Measurements from ENCODE around the gene SLC27A3. TPM values are rescaled to one million over a fixed set of nuclear protein-coding genes. Genes with fewer than 3 reads are reported as not detected.

The SLC27A3 gene, protein sequence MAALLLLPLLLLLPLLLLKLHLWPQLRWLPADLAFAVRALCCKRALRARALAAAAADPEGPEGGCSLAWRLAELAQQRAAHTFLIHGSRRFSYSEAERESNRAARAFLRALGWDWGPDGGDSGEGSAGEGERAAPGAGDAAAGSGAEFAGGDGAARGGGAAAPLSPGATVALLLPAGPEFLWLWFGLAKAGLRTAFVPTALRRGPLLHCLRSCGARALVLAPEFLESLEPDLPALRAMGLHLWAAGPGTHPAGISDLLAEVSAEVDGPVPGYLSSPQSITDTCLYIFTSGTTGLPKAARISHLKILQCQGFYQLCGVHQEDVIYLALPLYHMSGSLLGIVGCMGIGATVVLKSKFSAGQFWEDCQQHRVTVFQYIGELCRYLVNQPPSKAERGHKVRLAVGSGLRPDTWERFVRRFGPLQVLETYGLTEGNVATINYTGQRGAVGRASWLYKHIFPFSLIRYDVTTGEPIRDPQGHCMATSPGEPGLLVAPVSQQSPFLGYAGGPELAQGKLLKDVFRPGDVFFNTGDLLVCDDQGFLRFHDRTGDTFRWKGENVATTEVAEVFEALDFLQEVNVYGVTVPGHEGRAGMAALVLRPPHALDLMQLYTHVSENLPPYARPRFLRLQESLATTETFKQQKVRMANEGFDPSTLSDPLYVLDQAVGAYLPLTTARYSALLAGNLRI
- total RNA-seq = 10 to 100 TPM; 18.3 to 72.3 (median 39.6) TPM

DNA sequence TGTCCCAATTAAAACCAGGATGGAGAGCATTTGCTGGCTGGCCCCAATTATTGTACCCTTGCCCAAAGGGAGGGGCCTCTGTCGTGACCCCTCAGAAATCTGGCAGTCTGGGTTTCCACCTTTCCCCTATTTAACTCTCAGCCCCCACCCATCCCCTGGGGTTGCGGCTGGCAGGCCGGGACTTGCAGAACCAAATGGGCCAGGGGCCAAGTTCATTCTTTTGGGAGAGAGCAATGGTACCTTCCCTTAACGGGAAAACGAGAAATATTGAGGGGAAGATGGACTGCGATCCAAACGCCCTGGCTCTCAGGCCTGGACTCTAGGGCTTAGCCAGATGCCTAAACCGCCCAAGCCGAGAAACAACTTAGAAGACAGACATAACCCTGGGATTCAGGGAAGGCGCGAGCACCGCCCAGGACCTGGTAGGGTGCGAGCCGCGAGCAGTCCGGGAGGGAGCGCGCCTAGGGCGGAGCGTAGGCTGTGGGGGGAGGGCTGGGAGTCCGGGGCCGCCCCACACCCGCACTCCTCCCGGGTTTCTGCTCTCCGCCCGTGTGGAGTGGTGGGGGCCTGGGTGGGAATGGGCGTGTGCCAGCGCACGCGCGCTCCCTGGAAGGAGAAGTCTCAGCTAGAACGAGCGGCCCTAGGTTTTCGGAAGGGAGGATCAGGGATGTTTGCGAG, at the start of gene SLC27A3:
Gene SLC27A3, plus strand, starts transcription at position 628 of the 678 bp plus-strand sequence. CDS start 91 bp downstream, outside the sequence.
- WGBS = 2% methylated on average over 14 of the region's 35 CpGs
- Histone ChIP-seq H3K27ac (peak within 1 kb of the TSS; percentile 85), H3K9me3 (no peaks in the 10 kb centered on the region)

DNA sequence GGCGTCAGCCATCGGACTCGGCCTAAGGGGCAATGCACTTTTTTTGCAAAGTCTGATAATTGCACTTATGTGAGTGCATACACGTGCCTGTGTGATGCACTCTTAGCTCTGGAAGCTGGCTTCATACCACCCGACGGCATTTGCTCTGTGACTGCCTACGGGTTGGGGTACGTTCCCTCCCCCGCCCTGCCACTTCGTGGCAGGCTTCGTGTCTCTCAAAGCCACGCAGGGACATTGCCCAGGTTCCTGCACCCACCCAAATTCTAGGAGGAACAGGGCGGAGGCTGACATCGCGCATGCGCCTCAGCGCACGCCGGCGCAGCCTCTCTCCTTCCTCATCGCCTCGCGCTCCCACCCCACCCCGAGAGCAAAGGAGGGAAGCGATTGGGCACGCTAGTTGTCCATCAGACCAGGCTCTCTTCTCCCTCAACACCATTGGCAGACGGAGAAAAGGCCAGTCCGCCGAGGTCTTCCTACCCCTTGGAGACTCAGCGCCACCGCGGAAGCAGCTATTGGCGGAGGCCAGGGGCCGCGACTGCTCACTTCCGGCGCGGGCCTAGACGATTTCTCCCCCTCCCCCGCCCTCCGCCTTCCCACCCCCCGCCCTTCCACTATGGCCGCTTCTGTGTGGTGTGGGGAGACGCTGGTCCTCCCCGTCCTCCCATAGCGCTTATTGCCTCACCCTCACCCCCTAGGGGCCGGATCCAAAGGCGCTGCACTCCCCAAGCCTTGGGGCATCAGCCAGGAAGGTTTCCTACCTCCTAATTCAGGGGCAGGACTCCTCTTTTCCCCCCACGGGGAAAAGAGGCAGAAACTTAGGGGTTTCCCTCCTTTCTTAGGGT, 47.5 kb upstream of the SLC27A3 start, which contains the start of gene INTS3:
Gene INTS3, plus strand, starts transcription at position 588 of the 842 bp plus-strand sequence. CDS start 585 bp downstream, outside the sequence.
- Histone ChIP-seq H3K27me3 (no peaks in the 10 kb centered on the region), H3K36me3 (no peaks in the 10 kb centered on the region), H3K27ac (peak within 1 kb of the TSS; percentile 99), H3K4me3 (peak within 1 kb of the TSS; percentile 93), H3K9me3 (no peaks in the 10 kb centered on the region), H3K4me1 (peaks cover 30% of the 10 kb centered on the region)
- WGBS = 1% methylated on average over 42 of the region's 49 CpGs
- TF ChIP-seq EP300 (IDR thresholded peaks at IDR 0.05) = no peak
- TF ChIP-seq CTCF (IDR thresholded peaks at IDR 0.05) = no peak
- peak in 1 of 3 donors; percentile 40 for TF ChIP-seq POLR2AphosphoS5 (IDR thresholded peaks at IDR 0.05)
- TF ChIP-seq POLR2A (IDR thresholded peaks at IDR 0.05) = peak; percentile 20 to 21
- DNase-seq (ENCODE audit: low spot score in 2 of 2) = peak; percentile 99 to 100

More for the DNA sequence above, at the start of gene SLC27A3:
- peak within 1 kb of the TSS; percentile 67 for H3K4me3 ChIP-seq
- H3K36me3 ChIP-seq = peaks cover 35% of the 10 kb centered on the region
- peak in 1 of 3 donors; percentile 16 for TF ChIP-seq POLR2AphosphoS5 (IDR thresholded peaks at IDR 0.05)
- TF ChIP-seq EP300 (IDR thresholded peaks at IDR 0.05) = no peak
- no peaks in the 10 kb centered on the region for H3K27me3 ChIP-seq
- H3K4me1 ChIP-seq = peaks cover 75% of the 10 kb centered on the region
- peak; percentile 89 to 90 for DNase-seq (ENCODE audit: low spot score in 2 of 2)

- Histone ChIP-seq H3K27ac (peak overlapping the region; percentile 99), H3K4me1 (peaks cover 30% of the 10 kb centered on the region), H3K9me3 (no peaks in the 10 kb centered on the region), H3K36me3 (peaks cover under 1% of the 10 kb centered on the region), H3K4me3 (peak overlapping the region; percentile 93), H3K27me3 (no peaks in the 10 kb centered on the region)
- peak in 1 of 2 donors; percentile 74 for DNase-seq (ENCODE audit: low spot score in 2 of 2)
- WGBS = 1% methylated on average over 16 of the region's 19 CpGs
- TF ChIP-seq POLR2A (IDR thresholded peaks at IDR 0.05) (no peak), EP300 (IDR thresholded peaks at IDR 0.05) (no peak), CTCF (IDR thresholded peaks at IDR 0.05) (no peak), POLR2AphosphoS5 (IDR thresholded peaks at IDR 0.05) (no peak)
These were observed 46.7 kb upstream of the SLC27A3 start for GRCh38 chr1:153728305-153729066.

- peaks cover 3% of the 10 kb centered on the region for H3K36me3 ChIP-seq
- H3K27ac ChIP-seq = peak overlapping the region; percentile 29
- peaks cover 32% of the 10 kb centered on the region for H3K4me1 ChIP-seq
- TF ChIP-seq CTCF (IDR thresholded peaks at IDR 0.05) (no peak), POLR2A (IDR thresholded peaks at IDR 0.05) (no peak), EP300 (IDR thresholded peaks at IDR 0.05) (no peak), POLR2AphosphoS5 (IDR thresholded peaks at IDR 0.05) (no peak)
- H3K27me3 ChIP-seq = no peaks in the 10 kb centered on the region
- DNase-seq (ENCODE audit: low spot score in 2 of 2) = no peak
- 54% methylated on average over 5 of the region's 5 CpGs for WGBS
- H3K4me3 ChIP-seq = no peak overlapping the region
- no peaks in the 10 kb centered on the region for H3K9me3 ChIP-seq
These were observed 44.7 kb upstream of the SLC27A3 start for GRCh38 chr1:153730468-153730988.

All from suprapubic skin (tissue), 4 donors.